HepG2 (cell line): ENCODE data around the gene KCNQ5. TPM values are rescaled to one million over a fixed set of nuclear protein-coding genes. Genes with fewer than 3 reads are reported as not detected.

Experiments used
- ATAC-seq: fragments of 200-7000 bp; cut with Tn5 transposase; 3 replicates; pipeline ENCODE4 v1.9.1; 2020; ENCODE audit warnings: mild to moderate bottlenecking, moderate library complexity
- BruUV-seq: library from RNA; stranded (reverse); fragments of 400-500 nt; replicated peaks from 2 replicates; lab custom pipeline; 2021; lab: Mats Ljungman, UMichigan
- CTCF ChIA-PET: fragments of 300-600 bp; formaldehyde crosslinking; extraction: SDS; loops from one replicate; lab custom pipeline; 2021; ENCODE audit warnings: low total read pairs, inconsistent platforms, low intra/inter-chr PET ratio; lab: Yijun Ruan, JAX
- POLR2A ChIA-PET: fragments of 350-600 bp; sonication (Branson Sonifier 250); formaldehyde crosslinking; loops from one replicate; lab custom pipeline; 2020; ENCODE audit warnings: antibody characterized with exemption, inconsistent platforms; lab: Yijun Ruan, JAX
- DNase-seq: peaks from one replicate; pipeline ENCODE4 v3.0.0-alpha.2; 2015; ENCODE audit warnings: low spot score
- FAIRE-seq: peaks from 3 replicates; lab custom pipeline; 2011; peaks lifted over from hg19 to GRCh38; lab: Jason Lieb, UNC
- H2AFZ ChIP-seq: one replicate; pipeline ENCODE4 v1.6.1; 2011; ENCODE audit warnings: low read length, inconsistent platforms
- H3K27ac ChIP-seq: fragments of 300-600 bp; 3 replicates; pipeline ENCODE4 v1.8.0; 2011; ENCODE audit warnings: mixed run types, mild to moderate bottlenecking, mixed read lengths, low read length, inconsistent platforms; ENCODE audit not compliant: insufficient read depth; ENCODE audit errors: extremely low read length
- H3K27me3 ChIP-seq, 2 experiments: fragments of 200-600 bp in 1 of 2; 2 replicates in 1 of 2; 3 replicates in 1 of 2; pipeline versions ENCODE4 v1.6.0 to v1.8.0; 2011; ENCODE audit warnings: low read length in 2 of 2, mild to moderate bottlenecking in 2 of 2, moderate library complexity in 2 of 2, inconsistent platforms in 1 of 2; ENCODE audit not compliant: insufficient read depth in 2 of 2, control insufficient read depth in 1 of 2
- H3K36me3 ChIP-seq, 2 experiments: fragments of 200-600 bp in 1 of 2; replicated peaks in 1 of 2; 2 replicates in 1 of 2; 3 replicates in 1 of 2; pipeline versions ENCODE4 v1.5.1 to v1.8.0; 2011; ENCODE audit warnings: low read length in 2 of 2, inconsistent platforms in 1 of 2; ENCODE audit not compliant: insufficient read depth in 2 of 2, control insufficient read depth in 1 of 2
- H3K4me1 ChIP-seq: 2 replicates; pipeline ENCODE4 v1.5.1; 2012; ENCODE audit warnings: low read length, inconsistent platforms; ENCODE audit not compliant: insufficient read depth
- H3K4me2 ChIP-seq: 2 replicates; pipeline ENCODE4 v1.6.0; 2011; ENCODE audit warnings: low read depth, low read length, inconsistent platforms
- H3K4me3 ChIP-seq, 3 experiments: fragments of 200-600 bp in 1 of 3; sonication (generic), shearing (Covaris generic) in 1 of 3; replicated peaks in 1 of 3; 2 replicates each; pipeline ENCODE4 v1.5.1; 2011 to 2016; ENCODE audit warnings: low read length in 3 of 3, inconsistent platforms in 2 of 3, low read depth in 2 of 3, mild to moderate bottlenecking in 2 of 3, control low read depth in 1 of 3, mixed read lengths in 1 of 3; ENCODE audit not compliant: insufficient read depth in 1 of 3
- H3K79me2 ChIP-seq: one replicate; pipeline ENCODE4 v1.6.1; 2011; ENCODE audit warnings: low read length, inconsistent platforms; ENCODE audit not compliant: insufficient read depth
- H3K9ac ChIP-seq: 2 replicates; pipeline ENCODE4 v1.6.0; 2011; ENCODE audit warnings: mild to moderate bottlenecking, low read depth, low read length, inconsistent platforms; ENCODE audit not compliant: insufficient read depth
- H3K9me3 ChIP-seq: 2 replicates; pipeline ENCODE4 v1.5.1; 2012; ENCODE audit warnings: mild to moderate bottlenecking, low read length
- H4K20me1 ChIP-seq: 2 replicates; pipeline ENCODE4 v1.6.0; 2011; ENCODE audit warnings: inconsistent platforms, mild to moderate bottlenecking, low read length, moderate library complexity; ENCODE audit not compliant: insufficient read depth
- HNRNPK ChIP-seq: fragments of 200-400 bp; formaldehyde crosslinking; IDR thresholded peaks from 2 replicates; pipeline ENCODE4 v1.6.1; 2018; ENCODE audit warnings: low read length, low read depth, moderate library complexity, mild to moderate bottlenecking; ENCODE audit not compliant: poor library complexity, severe bottlenecking
- NCOA5 ChIP-seq: sonication (generic); formaldehyde crosslinking; IDR thresholded peaks from 2 replicates; pipeline ENCODE4 v1.4.0; 2020; ENCODE audit warnings: missing genetic modification reagents
- SIN3B ChIP-seq: fragments of 150-350 bp; IDR thresholded peaks from 2 replicates; pipeline ENCODE4 v1.6.1; 2014; ENCODE audit warnings: low read length
- TAF15 ChIP-seq: fragments of 200-400 bp; formaldehyde crosslinking; IDR thresholded peaks from one replicate; pipeline ENCODE4 v1.6.1; 2018; ENCODE audit warnings: mild to moderate bottlenecking, low read depth, low read length; ENCODE audit not compliant: poor library complexity, severe bottlenecking
- ZFP1 ChIP-seq: IDR thresholded peaks from 2 replicates; pipeline ENCODE4 v1.6.1; 2016
- ZNF136 ChIP-seq: sonication (generic); formaldehyde crosslinking; IDR thresholded peaks from 2 replicates; pipeline ENCODE4 v1.8.1; 2022; ENCODE audit warnings: low read depth, mild to moderate bottlenecking, moderate library complexity, missing genetic modification reagents
- ZNF282 ChIP-seq: fragments of 450-650 bp; IDR thresholded peaks from 2 replicates; pipeline ENCODE4 v1.6.1; 2018; ENCODE audit not compliant: partially characterized antibody
- ZNF331 ChIP-seq: sonication (generic); formaldehyde crosslinking; IDR thresholded peaks from 2 replicates; pipeline ENCODE4 v1.4.0; 2020; ENCODE audit warnings: missing genetic modification reagents
- ZNF451 ChIP-seq: sonication (generic); formaldehyde crosslinking; IDR thresholded peaks from 2 replicates; pipeline ENCODE4 v1.5.0; 2020; ENCODE audit warnings: mild to moderate bottlenecking, missing genetic modification reagents
- ZNF543 ChIP-seq: sonication (generic); formaldehyde crosslinking; IDR thresholded peaks from 2 replicates; pipeline ENCODE4 v1.4.0; 2020; ENCODE audit warnings: mild to moderate bottlenecking, missing genetic modification reagents
- ZNF556 ChIP-seq: sonication (generic); formaldehyde crosslinking; IDR thresholded peaks from 2 replicates; pipeline ENCODE4 v1.4.0; 2020; ENCODE audit warnings: mild to moderate bottlenecking, missing genetic modification reagents, borderline replicate concordance
- ZNF672 ChIP-seq: sonication (generic); formaldehyde crosslinking; IDR thresholded peaks from 2 replicates; pipeline ENCODE4 v1.8.1; 2022; ENCODE audit warnings: missing genetic modification reagents
- ZNF777 ChIP-seq: sonication (generic); formaldehyde crosslinking; IDR thresholded peaks from 2 replicates; pipeline ENCODE4 v1.4.0; 2020; ENCODE audit warnings: missing genetic modification reagents
- ZNF784 ChIP-seq: sonication (generic); formaldehyde crosslinking; IDR thresholded peaks from 2 replicates; pipeline ENCODE4 v1.5.1; 2020; ENCODE audit warnings: missing genetic modification reagents, mild to moderate bottlenecking, borderline replicate concordance
- in situ Hi-C: cut with HindIII; loops from 2 replicates; pipeline ENCODE4 v1.10.0; 2017; ENCODE audit warnings: low pct_unique_long_range_greater_than_20kb; ENCODE audit not compliant: extremely low pct_ligation_motif_present
- intact Hi-C: fragments of 100-400 bp; cut with micrococcal nuclease; formaldehyde crosslinking; loops from one replicate; pipeline ENCODE4 v1.10.0; 2022; ENCODE audit not compliant: unreplicated experiment
- polyA plus RNA-seq, 8 experiments: library from polyadenylated mRNA; depleted of rRNA in 3 of 8; stranded (reverse) in 7 of 8; unstranded in 1 of 8; fragments of >200 nt; fragmentation: Illumina TruSeq in 4 of 8; extraction: Trizol in 4 of 8; gene quantifications; 2 replicates each; pipeline versions ENCODE4 v1.2.1 to v1.2.3, GENCODE V29; 2011 to 2016; ENCODE audit warnings: low read depth in 4 of 8, missing spikeins in 1 of 8, mixed read lengths in 1 of 8; ENCODE audit not compliant: insufficient read depth in 1 of 8
- total RNA-seq, 5 experiments: library from RNA; depleted of rRNA; stranded (reverse); fragments of >200 nt; fragmentation: Illumina TruSeq; extraction: Trizol; gene quantifications; 2 replicates each; pipeline ENCODE4 v1.2.3, GENCODE V29; 2016; ENCODE audit warnings: low read depth in 1 of 5
- TF ChIP-seq, protein P1 (sequence below): sonication (generic); formaldehyde crosslinking; IDR thresholded peaks from 2 replicates; pipeline ENCODE4 v1.4.0; 2020; ENCODE audit warnings: missing genetic modification reagents, mild to moderate bottlenecking, borderline replicate concordance
- TF ChIP-seq, protein P2 (sequence below): sonication (generic); formaldehyde crosslinking; IDR thresholded peaks from 2 replicates; pipeline ENCODE4 v1.5.1; 2020; ENCODE audit warnings: mild to moderate bottlenecking, missing genetic modification reagents, borderline replicate concordance

Gene KCNQ5
- total and polyA plus RNA-seq, 2 of the 13 experiments (the other 11 are each of a cell fraction or from before 2014, with no cell fraction given), result 0.04 TPM; not detected in 1

DNA sequence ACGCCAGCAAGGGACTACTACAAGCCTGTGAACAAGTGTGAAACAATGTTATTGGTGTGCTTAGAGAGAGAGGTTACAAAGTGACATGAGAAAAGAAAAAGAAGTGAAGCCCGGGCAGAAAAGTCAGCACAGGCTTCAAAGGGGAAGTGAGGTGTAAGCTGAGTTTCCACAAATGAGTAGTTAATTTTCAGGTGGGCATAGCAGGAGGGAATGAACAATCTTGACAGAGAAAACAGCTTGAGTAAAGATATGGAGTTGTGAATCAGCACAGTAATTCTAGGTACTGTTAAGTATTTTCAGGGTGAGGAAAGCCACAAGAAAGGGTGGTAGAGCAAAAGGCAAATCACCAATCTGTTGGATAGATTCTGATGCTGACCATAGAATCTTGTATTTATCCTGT lies 4.3 kb downstream of the KCNQ5 start (continued):
- no peak for TF ChIP-seq ZFP1 (CRISPR knock-in tag)

DNA sequence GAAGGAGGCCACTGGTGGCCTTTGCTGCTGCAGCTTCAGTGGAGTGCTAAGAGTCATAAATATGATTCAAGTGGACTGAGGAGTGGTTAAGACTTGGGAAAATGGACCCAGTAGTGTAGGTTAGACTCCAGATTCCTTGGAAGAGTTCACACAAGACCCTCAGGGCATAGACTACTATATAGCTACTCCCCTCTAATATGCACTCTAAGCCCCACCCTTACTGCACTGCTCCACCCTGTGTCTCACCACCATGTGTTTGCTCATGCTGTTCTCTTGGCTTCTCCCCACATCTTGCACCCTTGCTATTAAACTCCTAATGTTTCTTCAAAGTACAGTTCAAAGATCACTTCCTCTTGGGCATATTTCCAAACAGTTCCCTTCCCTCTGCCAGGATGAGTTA lies 5.7 kb downstream of the KCNQ5 start:
- H3K4me3 ChIP-seq, result no peak overlapping the region
- CTCF ChIA-PET, result no interaction called here
- no peak for ATAC-seq
- H3K4me2 ChIP-seq, result no peak overlapping the region
- FAIRE-seq, result no peak
- in situ Hi-C loops, result no loop called here
- TF ChIP-seq ZNF556 (CRISPR knock-in tag), result no peak
- TF ChIP-seq ZNF672 (CRISPR knock-in tag), result no peak
- no peak for TF ChIP-seq ZNF543 (CRISPR knock-in tag)
- TF ChIP-seq SIN3B, result no peak
- no peak for TF ChIP-seq ZNF331 (CRISPR knock-in tag)
- TF ChIP-seq ZNF136, result no peak
- no peak for TF ChIP-seq ZNF784 (CRISPR knock-in tag)
- TF ChIP-seq HNRNPK, result no peak
- TF ChIP-seq, protein P1, sequence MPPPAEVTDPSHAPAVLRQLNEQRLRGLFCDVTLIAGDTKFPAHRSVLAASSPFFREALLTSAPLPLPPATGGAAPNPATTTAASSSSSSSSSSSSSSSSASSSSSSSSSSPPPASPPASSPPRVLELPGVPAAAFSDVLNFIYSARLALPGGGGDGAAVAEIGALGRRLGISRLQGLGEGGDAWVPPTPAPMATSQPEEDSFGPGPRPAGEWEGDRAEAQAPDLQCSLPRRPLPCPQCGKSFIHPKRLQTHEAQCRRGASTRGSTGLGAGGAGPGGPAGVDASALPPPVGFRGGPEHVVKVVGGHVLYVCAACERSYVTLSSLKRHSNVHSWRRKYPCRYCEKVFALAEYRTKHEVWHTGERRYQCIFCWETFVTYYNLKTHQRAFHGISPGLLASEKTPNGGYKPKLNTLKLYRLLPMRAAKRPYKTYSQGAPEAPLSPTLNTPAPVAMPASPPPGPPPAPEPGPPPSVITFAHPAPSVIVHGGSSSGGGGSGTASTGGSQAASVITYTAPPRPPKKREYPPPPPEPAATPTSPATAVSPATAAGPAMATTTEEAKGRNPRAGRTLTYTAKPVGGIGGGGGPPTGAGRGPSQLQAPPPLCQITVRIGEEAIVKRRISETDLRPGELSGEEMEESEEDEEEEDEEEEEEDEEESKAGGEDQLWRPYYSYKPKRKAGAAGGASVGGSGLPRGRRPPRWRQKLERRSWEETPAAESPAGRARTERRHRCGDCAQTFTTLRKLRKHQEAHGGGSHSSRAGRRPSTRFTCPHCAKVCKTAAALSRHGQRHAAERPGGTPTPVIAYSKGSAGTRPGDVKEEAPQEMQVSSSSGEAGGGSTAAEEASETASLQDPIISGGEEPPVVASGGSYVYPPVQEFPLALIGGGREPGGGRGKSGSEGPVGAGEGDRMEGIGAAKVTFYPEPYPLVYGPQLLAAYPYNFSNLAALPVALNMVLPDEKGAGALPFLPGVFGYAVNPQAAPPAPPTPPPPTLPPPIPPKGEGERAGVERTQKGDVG (CRISPR knock-in tag), result no peak
- no peak for TF ChIP-seq TAF15
- TF ChIP-seq, protein P2, sequence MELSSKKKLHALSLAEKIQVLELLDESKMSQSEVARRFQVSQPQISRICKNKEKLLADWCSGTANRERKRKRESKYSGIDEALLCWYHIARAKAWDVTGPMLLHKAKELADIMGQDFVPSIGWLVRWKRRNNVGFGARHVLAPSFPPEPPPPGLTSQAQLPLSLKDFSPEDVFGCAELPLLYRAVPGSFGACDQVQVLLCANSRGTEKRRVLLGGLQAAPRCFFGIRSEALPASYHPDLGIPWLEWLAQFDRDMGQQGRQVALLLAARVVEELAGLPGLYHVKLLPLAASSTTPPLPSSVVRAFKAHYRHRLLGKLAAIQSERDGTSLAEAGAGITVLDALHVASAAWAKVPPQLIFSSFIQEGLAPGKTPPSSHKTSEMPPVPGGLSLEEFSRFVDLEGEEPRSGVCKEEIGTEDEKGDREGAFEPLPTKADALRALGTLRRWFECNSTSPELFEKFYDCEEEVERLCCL, result no peak
- TF ChIP-seq NCOA5 (CRISPR knock-in tag), result no peak
- no peak for TF ChIP-seq ZNF282
- no peak for TF ChIP-seq ZNF777
- TF ChIP-seq ZNF451 (CRISPR knock-in tag), result no peak
- TF ChIP-seq, all 625 proteins: peak for 0
- Histone ChIP-seq H3K9me3 (no peaks in the 10 kb centered on the region), H3K79me2 (no peaks in the 10 kb centered on the region), H2AFZ (no peak overlapping the region), H4K20me1 (no peaks in the 10 kb centered on the region; the same call in 1 of the 2 replicates), H3K9ac (no peak overlapping the region), H3K27me3 (0 out of 5 replicates have a peak, but pooled peaks cover 0 to 6% of the 10 kb centered on the region in 2 experiments), H3K4me1 (no peaks in the 10 kb centered on the region), H3K27ac (no peak overlapping the region), H3K36me3 (no peaks in the 10 kb centered on the region)
- DNase-seq, result no peak
- POLR2A ChIA-PET, result no interaction called here
- no TSS peak for BruUV-seq
- intact Hi-C loops, result no loop called here
